ENCODE data around the gene PTPN20.

The PTPN20 gene

GRCh38 chr10:47040041-47040491 is 128.8 kb downstream of the PTPN20 start:
- no peak for TF ChIP-seq EZH2 (IDR thresholded peaks at IDR 0.05; ENCODE audit: borderline replicate concordance, low read length)
- TF ChIP-seq, protein P1, sequence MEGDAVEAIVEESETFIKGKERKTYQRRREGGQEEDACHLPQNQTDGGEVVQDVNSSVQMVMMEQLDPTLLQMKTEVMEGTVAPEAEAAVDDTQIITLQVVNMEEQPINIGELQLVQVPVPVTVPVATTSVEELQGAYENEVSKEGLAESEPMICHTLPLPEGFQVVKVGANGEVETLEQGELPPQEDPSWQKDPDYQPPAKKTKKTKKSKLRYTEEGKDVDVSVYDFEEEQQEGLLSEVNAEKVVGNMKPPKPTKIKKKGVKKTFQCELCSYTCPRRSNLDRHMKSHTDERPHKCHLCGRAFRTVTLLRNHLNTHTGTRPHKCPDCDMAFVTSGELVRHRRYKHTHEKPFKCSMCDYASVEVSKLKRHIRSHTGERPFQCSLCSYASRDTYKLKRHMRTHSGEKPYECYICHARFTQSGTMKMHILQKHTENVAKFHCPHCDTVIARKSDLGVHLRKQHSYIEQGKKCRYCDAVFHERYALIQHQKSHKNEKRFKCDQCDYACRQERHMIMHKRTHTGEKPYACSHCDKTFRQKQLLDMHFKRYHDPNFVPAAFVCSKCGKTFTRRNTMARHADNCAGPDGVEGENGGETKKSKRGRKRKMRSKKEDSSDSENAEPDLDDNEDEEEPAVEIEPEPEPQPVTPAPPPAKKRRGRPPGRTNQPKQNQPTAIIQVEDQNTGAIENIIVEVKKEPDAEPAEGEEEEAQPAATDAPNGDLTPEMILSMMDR (IDR thresholded peaks at IDR 0.05; ENCODE audit: low read length) = no peak
- H3K9me3 ChIP-seq (ENCODE audit: low read length) = no peaks in the 10 kb centered on the region
- no peak overlapping the region for H2AFZ ChIP-seq (ENCODE audit: low read length)
- no peaks in the 10 kb centered on the region for H3K9me2 ChIP-seq (ENCODE audit: low read depth, low read length)
- H3K4me2 ChIP-seq (ENCODE audit: low read length) = no peak overlapping the region
- H3K27ac ChIP-seq (ENCODE audit: low read depth, low read length, poor library complexity, severe bottlenecking) = no peak overlapping the region
- no peaks in the 10 kb centered on the region for H3K4me1 ChIP-seq (ENCODE audit: insufficient read depth, low read length, severe bottlenecking)
- no peak overlapping the region for H3K9ac ChIP-seq (ENCODE audit: low read length)
- no peaks in the 10 kb centered on the region for H3K27me3 ChIP-seq (ENCODE audit: insufficient read depth, low read length)
- H4K20me1 ChIP-seq (ENCODE audit: insufficient read depth, low read length) = no peaks in the 10 kb centered on the region
- H3K4me3 ChIP-seq (ENCODE audit: low read depth, low read length, poor library complexity, severe bottlenecking) = no peak overlapping the region
- no peaks in the 10 kb centered on the region for H3F3A ChIP-seq (ENCODE audit: insufficient read depth, low read length)
- H3K36me3 ChIP-seq (ENCODE audit: insufficient read depth, low read length) = no peaks in the 10 kb centered on the region
- H3K79me2 ChIP-seq (ENCODE audit: insufficient read depth, low read length) = no peaks in the 10 kb centered on the region

DNA sequence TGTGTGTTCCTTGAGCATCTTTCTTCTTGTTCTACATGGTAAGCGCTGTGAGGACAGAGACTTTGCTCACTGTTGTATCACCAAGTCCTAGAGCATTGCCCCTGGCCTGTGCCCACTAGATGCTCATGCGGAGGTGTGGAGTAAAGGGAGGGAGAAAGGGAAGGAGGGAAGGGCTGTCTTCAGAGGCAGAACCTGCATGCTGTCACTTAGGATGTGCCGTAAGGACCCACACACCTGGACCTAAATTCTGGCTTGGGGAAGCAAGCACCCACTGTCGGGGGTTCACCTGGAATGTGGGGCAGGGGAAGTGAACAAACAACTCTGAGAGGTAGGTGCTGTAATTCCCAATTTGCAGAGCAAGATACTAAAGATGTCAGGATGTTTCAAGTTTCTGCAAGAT is 129.5 kb downstream of the PTPN20 start:
- no peak overlapping the region for H3K9ac ChIP-seq (ENCODE audit: low read length)
- H3K27ac ChIP-seq (ENCODE audit: low read depth, low read length, poor library complexity, severe bottlenecking) = no peak overlapping the region
- no peaks in the 10 kb centered on the region for H3K36me3 ChIP-seq (ENCODE audit: insufficient read depth, low read length)
- no peaks in the 10 kb centered on the region for H3K9me3 ChIP-seq (ENCODE audit: low read length)
- no peaks in the 10 kb centered on the region for H4K20me1 ChIP-seq (ENCODE audit: insufficient read depth, low read length)
- TF ChIP-seq EZH2 (IDR thresholded peaks at IDR 0.05; ENCODE audit: borderline replicate concordance, low read length) = no peak
- TF ChIP-seq, protein P1 (IDR thresholded peaks at IDR 0.05; ENCODE audit: low read length) = no peak
- no peaks in the 10 kb centered on the region for H3K79me2 ChIP-seq (ENCODE audit: insufficient read depth, low read length)
- H3F3A ChIP-seq (ENCODE audit: insufficient read depth, low read length) = no peaks in the 10 kb centered on the region
- no peaks in the 10 kb centered on the region for H3K27me3 ChIP-seq (ENCODE audit: insufficient read depth, low read length)
- no peaks in the 10 kb centered on the region for H3K4me1 ChIP-seq (ENCODE audit: insufficient read depth, low read length, severe bottlenecking)
- no peak overlapping the region for H3K4me2 ChIP-seq (ENCODE audit: low read length)
- H3K4me3 ChIP-seq (ENCODE audit: low read depth, low read length, poor library complexity, severe bottlenecking) = no peak overlapping the region
- no peaks in the 10 kb centered on the region for H3K9me2 ChIP-seq (ENCODE audit: low read depth, low read length)
- no peak overlapping the region for H2AFZ ChIP-seq (ENCODE audit: low read length)

DNA sequence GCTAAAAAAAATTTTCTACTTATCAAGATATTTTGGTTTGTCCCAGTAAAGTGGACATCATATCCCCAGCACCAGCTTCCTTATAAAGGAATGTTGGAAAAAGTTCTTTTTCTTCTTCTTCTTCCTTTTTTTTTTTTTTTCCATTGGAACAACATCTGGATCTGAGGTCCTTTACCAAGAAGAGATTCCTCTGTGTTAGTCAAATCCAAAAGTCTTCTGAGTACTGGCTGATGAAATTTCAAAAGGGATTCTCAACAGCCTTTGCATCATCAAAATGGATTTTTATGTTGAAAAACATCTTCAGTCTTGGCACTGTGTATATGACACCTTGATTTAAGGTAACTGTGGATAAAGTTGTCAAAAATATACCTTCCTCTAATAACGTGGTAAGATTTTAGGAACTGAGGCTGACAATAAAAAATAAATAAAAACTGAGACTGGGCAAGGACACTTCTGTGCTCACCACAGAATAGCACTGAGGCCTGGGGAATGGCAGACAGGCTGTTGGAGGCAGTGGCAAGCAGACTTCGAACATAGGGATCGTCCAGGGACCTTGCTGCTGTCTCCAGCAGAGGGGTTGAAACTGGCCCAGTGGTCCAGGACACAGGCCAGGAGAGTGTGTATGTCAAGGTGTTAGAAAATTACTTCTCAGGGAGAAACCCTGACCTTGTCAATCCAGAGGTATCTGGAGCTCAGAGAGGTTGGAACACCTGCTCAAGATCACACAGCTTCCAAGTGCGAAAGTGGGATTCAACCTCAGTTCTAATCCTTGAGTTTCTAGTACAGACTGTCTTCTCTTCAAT is 130.4 kb downstream of the PTPN20 start:
- H3K4me2 ChIP-seq (ENCODE audit: low read length) = no peak overlapping the region
- TF ChIP-seq EZH2 (IDR thresholded peaks at IDR 0.05; ENCODE audit: borderline replicate concordance, low read length) = no peak
- TF ChIP-seq, protein P1 (IDR thresholded peaks at IDR 0.05; ENCODE audit: low read length) = no peak
- no peaks in the 10 kb centered on the region for H3K79me2 ChIP-seq (ENCODE audit: insufficient read depth, low read length)
- H3K27ac ChIP-seq (ENCODE audit: low read depth, low read length, poor library complexity, severe bottlenecking) = no peak overlapping the region
- H3K4me1 ChIP-seq (ENCODE audit: insufficient read depth, low read length, severe bottlenecking) = no peaks in the 10 kb centered on the region
- H3K9ac ChIP-seq (ENCODE audit: low read length) = no peak overlapping the region
- H3K27me3 ChIP-seq (ENCODE audit: insufficient read depth, low read length) = no peaks in the 10 kb centered on the region
- no peaks in the 10 kb centered on the region for H3K9me2 ChIP-seq (ENCODE audit: low read depth, low read length)
- H2AFZ ChIP-seq (ENCODE audit: low read length) = no peak overlapping the region
- no peak overlapping the region for H3K4me3 ChIP-seq (ENCODE audit: low read depth, low read length, poor library complexity, severe bottlenecking)
- no peaks in the 10 kb centered on the region for H3K9me3 ChIP-seq (ENCODE audit: low read length)
- H4K20me1 ChIP-seq (ENCODE audit: insufficient read depth, low read length) = no peaks in the 10 kb centered on the region
- no peaks in the 10 kb centered on the region for H3F3A ChIP-seq (ENCODE audit: insufficient read depth, low read length)
- H3K36me3 ChIP-seq (ENCODE audit: insufficient read depth, low read length) = no peaks in the 10 kb centered on the region
